AG10803 (cell line): Measurements from ENCODE around the gene IRX6.
A peak's percentile ranks its signal among the peaks of the same experiment; 100 is the strongest.

Experiments
- DNase-seq: peaks from one replicate; pipeline ENCODE4 v3.0.0; 2010; ENCODE audit warnings: low read depth
- H3K4me3 ChIP-seq: 2 replicates; pipeline ENCODE4 v1.5.1; 2011; ENCODE audit warnings: mild to moderate bottlenecking, low read length, control low read depth
- TF ChIP-seq, protein P1 (sequence below): conservative IDR thresholded peaks from 2 replicates; pipeline ENCODE4 v1.5.1; 2011; ENCODE audit warnings: mild to moderate bottlenecking, low read length, control low read depth, inconsistent platforms

IRX6 gene

DNA sequence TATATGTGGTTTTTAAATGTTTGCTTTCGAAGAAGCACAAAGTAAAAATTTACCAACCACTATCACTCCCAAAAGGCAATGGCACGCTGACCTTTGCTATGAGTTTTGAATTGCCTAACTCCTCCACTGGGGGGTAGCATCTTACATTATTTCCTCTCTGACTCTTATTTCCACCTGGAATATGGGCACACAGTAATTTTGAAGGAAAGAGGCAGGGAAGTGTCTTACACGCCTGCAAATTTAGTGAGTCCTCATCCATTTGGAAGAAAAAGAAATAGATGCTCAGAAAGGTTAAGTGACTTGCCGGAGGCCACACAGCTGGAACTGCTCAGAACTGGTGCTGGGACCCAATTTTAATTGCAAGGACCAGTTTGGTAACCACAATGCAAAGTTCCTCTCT, 29.9 kb upstream of the IRX6 start:
- no peak overlapping the region for H3K4me3 ChIP-seq
- no peak for DNase-seq
- TF ChIP-seq, protein P1, sequence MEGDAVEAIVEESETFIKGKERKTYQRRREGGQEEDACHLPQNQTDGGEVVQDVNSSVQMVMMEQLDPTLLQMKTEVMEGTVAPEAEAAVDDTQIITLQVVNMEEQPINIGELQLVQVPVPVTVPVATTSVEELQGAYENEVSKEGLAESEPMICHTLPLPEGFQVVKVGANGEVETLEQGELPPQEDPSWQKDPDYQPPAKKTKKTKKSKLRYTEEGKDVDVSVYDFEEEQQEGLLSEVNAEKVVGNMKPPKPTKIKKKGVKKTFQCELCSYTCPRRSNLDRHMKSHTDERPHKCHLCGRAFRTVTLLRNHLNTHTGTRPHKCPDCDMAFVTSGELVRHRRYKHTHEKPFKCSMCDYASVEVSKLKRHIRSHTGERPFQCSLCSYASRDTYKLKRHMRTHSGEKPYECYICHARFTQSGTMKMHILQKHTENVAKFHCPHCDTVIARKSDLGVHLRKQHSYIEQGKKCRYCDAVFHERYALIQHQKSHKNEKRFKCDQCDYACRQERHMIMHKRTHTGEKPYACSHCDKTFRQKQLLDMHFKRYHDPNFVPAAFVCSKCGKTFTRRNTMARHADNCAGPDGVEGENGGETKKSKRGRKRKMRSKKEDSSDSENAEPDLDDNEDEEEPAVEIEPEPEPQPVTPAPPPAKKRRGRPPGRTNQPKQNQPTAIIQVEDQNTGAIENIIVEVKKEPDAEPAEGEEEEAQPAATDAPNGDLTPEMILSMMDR = no peak; the same call in 1 of the 2 replicates

DNA sequence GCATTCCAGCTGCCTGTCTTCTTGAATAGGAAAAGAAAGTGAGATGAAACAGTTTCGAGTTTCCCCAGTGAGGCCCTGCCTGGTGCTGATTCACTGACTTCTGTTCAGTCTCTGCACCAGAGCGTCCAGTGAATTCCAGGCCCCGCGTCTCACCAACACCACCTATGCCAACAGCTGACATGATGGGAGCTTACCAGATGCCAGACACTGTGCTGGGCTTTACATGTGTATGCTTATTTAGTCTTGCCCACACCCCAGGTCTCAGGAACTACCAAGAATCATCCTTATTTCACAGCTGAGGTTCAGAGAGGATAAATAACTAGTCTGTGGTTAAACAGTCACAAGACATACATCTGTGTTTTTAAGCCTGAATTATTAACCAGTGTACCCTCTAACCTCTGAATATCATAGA, 29.1 kb upstream of the IRX6 start:
- TF ChIP-seq, protein P1 = no peak
- peak; percentile 56 for DNase-seq
- H3K4me3 ChIP-seq = no peak overlapping the region

DNA sequence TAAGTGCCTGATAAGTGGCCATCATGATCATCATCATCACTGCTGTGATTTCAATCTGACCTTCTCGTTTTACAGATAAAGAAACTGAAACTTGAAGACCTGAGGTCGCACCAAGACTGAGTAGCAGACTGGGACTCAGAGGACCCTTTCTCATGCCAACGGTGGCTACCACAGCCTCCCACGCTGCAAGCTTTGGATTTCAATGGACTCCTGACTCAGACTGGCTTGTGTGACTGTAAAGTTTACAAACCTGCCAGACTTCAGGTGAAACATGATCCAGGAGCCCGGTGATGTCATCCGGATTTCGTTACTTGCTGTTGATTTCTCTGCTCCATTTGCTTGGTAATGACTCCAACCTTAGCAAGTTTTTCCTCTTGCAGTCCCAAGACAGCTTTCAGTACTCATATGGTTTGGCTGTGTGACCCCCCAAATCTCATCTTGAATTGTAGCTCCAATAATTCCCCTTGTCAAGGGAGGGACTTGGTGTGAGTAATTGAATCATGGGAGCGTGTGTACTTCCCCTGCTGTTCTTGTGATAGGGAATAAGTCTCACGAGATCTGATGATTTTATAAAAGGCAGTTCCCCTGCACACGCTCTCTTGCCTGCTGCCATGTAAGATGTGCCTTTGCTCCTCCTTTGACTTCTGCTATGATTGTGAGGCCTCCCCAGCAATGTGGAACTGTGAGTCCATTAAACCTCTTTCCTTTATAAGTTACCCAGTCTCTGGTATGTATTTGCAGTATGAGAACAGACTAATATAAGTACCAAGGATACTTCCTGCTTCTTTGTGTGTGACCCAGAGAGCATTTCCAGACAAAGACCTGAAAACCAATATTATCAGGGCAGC, 26.7 kb upstream of the IRX6 start:
- DNase-seq = no peak
- no peak overlapping the region for H3K4me3 ChIP-seq
- TF ChIP-seq, protein P1 = no peak

DNA sequence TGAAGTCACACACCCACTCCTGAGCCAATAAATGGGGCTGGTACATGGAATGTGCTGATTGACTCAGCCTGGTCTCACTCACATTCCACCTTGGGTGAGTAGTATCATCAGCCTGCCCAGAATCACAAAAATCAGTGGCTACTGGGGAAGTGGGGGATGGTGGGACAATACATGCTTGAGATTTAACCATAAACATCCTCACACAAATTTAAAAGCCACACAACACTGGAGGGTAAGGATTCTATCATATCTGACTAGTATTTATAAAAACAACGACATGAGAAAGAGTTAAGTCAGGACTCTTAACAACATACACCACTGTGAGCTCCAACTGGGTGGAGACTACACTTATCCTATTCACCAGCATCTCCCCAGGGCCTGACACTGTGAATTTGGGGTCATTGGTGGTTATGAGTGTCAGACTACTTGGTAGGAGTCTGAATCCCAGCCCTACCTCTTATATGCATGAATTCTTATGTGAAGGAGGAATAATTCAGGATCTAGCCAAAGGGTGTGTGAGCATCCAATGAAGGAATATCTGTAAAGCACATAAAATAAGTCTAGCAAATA, 26.0 kb upstream of the IRX6 start:
- peak; percentile 67 for DNase-seq
- TF ChIP-seq, protein P1 = no peak
- no peak overlapping the region for H3K4me3 ChIP-seq

DNA sequence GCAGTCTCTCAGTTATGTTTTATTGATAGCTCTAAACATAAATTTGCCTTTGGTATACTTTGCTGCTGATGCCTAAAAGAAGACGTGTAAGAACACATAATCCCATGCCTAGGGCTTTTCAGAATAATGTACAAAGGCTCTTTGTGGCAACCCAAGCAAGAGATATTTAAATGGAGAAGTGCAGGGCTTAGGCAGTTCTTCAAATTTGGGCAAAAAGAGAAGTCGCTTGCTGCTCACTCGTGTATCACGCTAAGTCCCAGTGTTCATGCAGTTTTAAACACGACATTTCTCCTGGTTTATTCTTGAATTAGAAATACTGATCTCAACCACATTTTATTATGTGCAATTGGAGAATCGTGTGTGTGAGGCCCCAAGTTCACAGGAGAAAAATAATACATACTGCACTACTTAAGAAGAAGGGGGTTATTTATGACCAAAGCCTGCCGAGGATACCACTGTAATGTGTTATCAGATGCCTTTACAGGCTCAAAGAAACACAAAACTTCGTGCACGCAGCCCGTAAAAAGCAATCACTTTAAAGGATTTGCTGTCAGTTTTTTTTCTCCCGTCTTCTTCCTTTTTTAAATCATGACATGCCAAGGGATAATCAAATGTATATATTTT, 22.5 kb upstream of the IRX6 start:
- TF ChIP-seq, protein P1 = no peak
- H3K4me3 ChIP-seq = no peak overlapping the region
- DNase-seq = no peak

DNA sequence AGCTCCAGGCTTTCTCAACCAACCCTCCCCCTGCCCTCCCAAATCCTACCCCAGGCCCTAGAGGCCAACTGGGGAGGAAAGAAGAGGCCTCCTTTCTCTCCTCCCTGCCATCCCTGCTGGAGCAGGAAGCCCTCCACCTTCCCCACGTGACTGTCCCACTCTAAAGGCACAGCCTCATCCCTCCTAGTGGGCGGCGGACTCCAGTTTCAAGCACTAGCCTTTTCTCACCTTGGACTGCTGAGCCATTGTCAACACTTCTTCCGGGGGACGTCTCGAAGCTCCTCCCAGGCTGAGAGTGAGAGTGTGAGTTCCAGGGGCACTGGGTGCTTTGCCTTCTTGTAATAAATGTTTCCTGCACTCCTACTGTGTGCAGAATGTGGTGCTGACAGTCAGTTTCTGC, 21.4 kb upstream of the IRX6 start:
- H3K4me3 ChIP-seq = no peak overlapping the region
- TF ChIP-seq, protein P1 = no peak
- DNase-seq = no peak

DNA sequence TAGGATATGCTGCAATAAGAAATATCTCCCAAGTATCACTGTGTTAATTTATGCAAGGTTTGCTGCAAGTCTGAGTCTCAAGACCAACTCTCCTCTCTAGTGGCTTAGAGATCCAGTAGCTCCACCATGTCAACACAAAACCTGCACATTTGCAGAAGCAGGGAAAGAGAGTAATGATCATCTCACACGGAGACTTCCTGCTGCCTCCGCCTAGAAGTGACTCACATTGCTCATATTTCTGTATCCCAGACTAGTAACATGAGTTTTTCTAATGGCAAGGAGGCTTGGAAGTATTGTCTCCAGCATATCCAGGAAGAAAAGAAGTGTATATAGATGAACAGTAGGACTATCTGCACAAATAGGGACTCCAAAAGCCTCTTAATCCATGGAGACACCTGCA, 15.0 kb upstream of the IRX6 start:
- H3K4me3 ChIP-seq = no peak overlapping the region
- TF ChIP-seq, protein P1 = no peak
- DNase-seq = no peak
